ENCODE measurements around the gene ST6GAL1. TPM values are rescaled to one million over a fixed set of nuclear protein-coding genes. Genes with fewer than 3 reads are reported as not detected.
"Not testable (repeated sequence)": the region's sequence is repeated elsewhere in the genome, so short reads cannot be mapped to it uniquely, and the experiment has no call there.

Gene ST6GAL1
- total RNA-seq, 1 experiment from 2014 or later = 0.11 TPM

- Histone ChIP-seq H3K36me3 (no peaks in the 10 kb centered on the region), H3K9me3 (replicated peaks) (no peaks in the 10 kb centered on the region), H3K4me1 (replicated peaks) (peaks cover 12% of the 10 kb centered on the region), H3K27ac (no peak overlapping the region), H3K27me3 (replicated peaks) (no peaks in the 10 kb centered on the region), H3K4me3 (no peak overlapping the region)
- DNase-seq (ENCODE audit: low read depth in 1 of 2, low spot score in 2 of 2) = no peak
These were observed 81.6 kb downstream of the ST6GAL1 start for GRCh38 chr3:187011915-187012314.

GRCh38 chr3:187012609-187013051 is 82.3 kb downstream of the ST6GAL1 start:
- Histone ChIP-seq H3K9me3 (replicated peaks) (no peaks in the 10 kb centered on the region), H3K4me3 (no peak overlapping the region), H3K36me3 (no peaks in the 10 kb centered on the region), H3K27ac (no peak overlapping the region), H3K4me1 (replicated peaks) (peaks cover 9% of the 10 kb centered on the region; the same call in 1 of the 2 replicates), H3K27me3 (replicated peaks) (no peaks in the 10 kb centered on the region)
- no peak for DNase-seq (ENCODE audit: low read depth in 1 of 2, low spot score in 2 of 2)

GRCh38 chr3:187013159-187013716 is 82.9 kb downstream of the ST6GAL1 start:
- Histone ChIP-seq H3K36me3 (no peaks in the 10 kb centered on the region), H3K27ac (no peak overlapping the region), H3K4me3 (no peak overlapping the region), H3K4me1 (replicated peaks) (peaks cover 9% of the 10 kb centered on the region; the same call in 1 of the 2 replicates), H3K9me3 (replicated peaks) (no peaks in the 10 kb centered on the region), H3K27me3 (replicated peaks) (no peaks in the 10 kb centered on the region)
- no peak for DNase-seq (ENCODE audit: low read depth in 1 of 2, low spot score in 2 of 2)

- H3K36me3 ChIP-seq = no peaks in the 10 kb centered on the region
- H3K9me3 ChIP-seq (replicated peaks) = no peaks in the 10 kb centered on the region
- peaks cover 9% of the 10 kb centered on the region; the same call in 1 of the 2 replicates for H3K4me1 ChIP-seq (replicated peaks)
- H3K27me3 ChIP-seq (replicated peaks) = no peaks in the 10 kb centered on the region
- H3K27ac ChIP-seq = no peak overlapping the region
- H3K4me3 ChIP-seq = no peak overlapping the region
- DNase-seq (ENCODE audit: low read depth in 1 of 2, low spot score in 2 of 2) = no peak
These were observed 84.1 kb downstream of the ST6GAL1 start for GRCh38 chr3:187014417-187014864.

- DNase-seq (ENCODE audit: low read depth in 1 of 2, low spot score in 2 of 2) = no peak
- no peak overlapping the region for H3K4me3 ChIP-seq
- no peaks in the 10 kb centered on the region for H3K27me3 ChIP-seq (replicated peaks)
- H3K27ac ChIP-seq = no peak overlapping the region
- H3K36me3 ChIP-seq = no peaks in the 10 kb centered on the region
- H3K9me3 ChIP-seq (replicated peaks) = no peaks in the 10 kb centered on the region
- peaks cover 9% of the 10 kb centered on the region; the same call in 1 of the 2 replicates for H3K4me1 ChIP-seq (replicated peaks)
These were observed 85.7 kb downstream of the ST6GAL1 start for GRCh38 chr3:187015903-187016638.

- Histone ChIP-seq H3K4me1 (replicated peaks) (peaks cover 9% of the 10 kb centered on the region; the same call in 1 of the 2 replicates), H3K27ac (no peak overlapping the region), H3K36me3 (no peaks in the 10 kb centered on the region), H3K4me3 (no peak overlapping the region), H3K9me3 (replicated peaks) (no peaks in the 10 kb centered on the region), H3K27me3 (replicated peaks) (no peaks in the 10 kb centered on the region)
- DNase-seq (ENCODE audit: low read depth in 1 of 2, low spot score in 2 of 2) = no peak
These were observed 86.5 kb downstream of the ST6GAL1 start for GRCh38 chr3:187016639-187017345.

- Histone ChIP-seq H3K4me1 (replicated peaks) (peaks cover 7% of the 10 kb centered on the region; the same call in 1 of the 2 replicates), H3K36me3 (no peaks in the 10 kb centered on the region), H3K9me3 (replicated peaks) (no peaks in the 10 kb centered on the region), H3K4me3 (no peak overlapping the region), H3K27me3 (replicated peaks) (no peaks in the 10 kb centered on the region), H3K27ac (no peak overlapping the region)
- DNase-seq (ENCODE audit: low read depth in 1 of 2, low spot score in 2 of 2) = no peak
These were observed 87.3 kb downstream of the ST6GAL1 start for GRCh38 chr3:187017511-187018230.

- no peaks in the 10 kb centered on the region for H3K27me3 ChIP-seq (replicated peaks)
- H3K36me3 ChIP-seq = no peaks in the 10 kb centered on the region
- no peak overlapping the region for H3K27ac ChIP-seq
- no peak for DNase-seq (ENCODE audit: low read depth in 1 of 2, low spot score in 2 of 2)
- no peak overlapping the region for H3K4me3 ChIP-seq
- H3K4me1 ChIP-seq (replicated peaks) = no peaks in the 10 kb centered on the region
- no peaks in the 10 kb centered on the region for H3K9me3 ChIP-seq (replicated peaks)
These were observed 89.3 kb downstream of the ST6GAL1 start for GRCh38 chr3:187019542-187020072.

GRCh38 chr3:187020376-187020775 is 90.0 kb downstream of the ST6GAL1 start:
- Histone ChIP-seq H3K27me3 (replicated peaks) (no peaks in the 10 kb centered on the region), H3K27ac (no peak overlapping the region), H3K9me3 (replicated peaks) (no peaks in the 10 kb centered on the region), H3K36me3 (no peaks in the 10 kb centered on the region), H3K4me1 (replicated peaks) (no peaks in the 10 kb centered on the region), H3K4me3 (no peak overlapping the region)
- no peak for DNase-seq (ENCODE audit: low read depth in 1 of 2, low spot score in 2 of 2)

- no peaks in the 10 kb centered on the region for H3K27me3 ChIP-seq (replicated peaks)
- no peaks in the 10 kb centered on the region for H3K36me3 ChIP-seq
- no peak for DNase-seq (ENCODE audit: low read depth in 1 of 2, low spot score in 2 of 2)
These were observed 91.5 kb downstream of the ST6GAL1 start for GRCh38 chr3:187021748-187022402.

GRCh38 chr3:187022403-187023029 is 92.2 kb downstream of the ST6GAL1 start:
- Histone ChIP-seq H3K4me3 (no peak overlapping the region), H3K4me1 (replicated peaks) (no peaks in the 10 kb centered on the region), H3K9me3 (replicated peaks) (no peaks in the 10 kb centered on the region)

More at GRCh38 chr3:187021748-187022402, 91.5 kb downstream of the ST6GAL1 start:
- no peak overlapping the region for H3K27ac ChIP-seq
- H3K9me3 ChIP-seq (replicated peaks) = no peaks in the 10 kb centered on the region
- H3K4me3 ChIP-seq = no peak overlapping the region
- no peaks in the 10 kb centered on the region for H3K4me1 ChIP-seq (replicated peaks)

GRCh38 chr3:187023340-187023739 is 93.0 kb downstream of the ST6GAL1 start:
- H3K27ac ChIP-seq; H3K27me3 ChIP-seq (replicated peaks); H3K4me1 ChIP-seq (replicated peaks); H3K36me3 ChIP-seq; H3K9me3 ChIP-seq (replicated peaks); DNase-seq (ENCODE audit: low read depth in 1 of 2, low spot score in 2 of 2); H3K4me3 ChIP-seq: not testable (repeated sequence)

More at GRCh38 chr3:187022403-187023029, 92.2 kb downstream of the ST6GAL1 start:
- no peak for DNase-seq (ENCODE audit: low read depth in 1 of 2, low spot score in 2 of 2)
- no peak overlapping the region for H3K27ac ChIP-seq
- H3K27me3 ChIP-seq (replicated peaks) = no peaks in the 10 kb centered on the region
- no peaks in the 10 kb centered on the region for H3K36me3 ChIP-seq
